ENCODE results near the gene DNAH6. TPM values are rescaled to one million over a fixed set of nuclear protein-coding genes. Genes with fewer than 3 reads are reported as not detected.
"Not testable (repeated sequence)": the region's sequence is repeated elsewhere in the genome, so short reads cannot be mapped to it uniquely, and the experiment has no call there.

Gene DNAH6
- total RNA-seq, 1 donor from 2014 or later, result 2.0 TPM

GRCh38 chr2:84494070-84494469, 22.2 kb upstream of the DNAH6 start:
- intact Hi-C loops (cut with DNase I), result loop anchor here (10.0 kb wide), 2 partner anchors 131 to 391 kb away; partner anchors contain the start of gene TRABD2A
- no peak for ATAC-seq
- no peak for DNase-seq (ENCODE audit: low spot score)

GRCh38 chr2:84495539-84496146, 20.7 kb upstream of the DNAH6 start:
- ATAC-seq (peak; percentile 83), DNase-seq (ENCODE audit: low spot score) (no peak)
- intact Hi-C loops (cut with DNase I), result loop anchor here (10.0 kb wide), 2 partner anchors 129 to 389 kb away; partner anchors contain the start of gene TRABD2A

- DNase-seq (ENCODE audit: low spot score) (no peak), ATAC-seq (no peak)
- intact Hi-C loops (cut with DNase I), result loop anchor here (10.0 kb wide), 2 partner anchors 128 to 388 kb away; partner anchors contain the start of gene TRABD2A
Measured at GRCh38 chr2:84496386-84496785, 19.9 kb upstream of the DNAH6 start.

- DNase-seq (ENCODE audit: low spot score), result no peak
- intact Hi-C loops (cut with DNase I), result loop anchor here (10.0 kb wide), 2 partner anchors 128 to 388 kb away; partner anchors contain the start of gene TRABD2A
- ATAC-seq, result no peak
Measured at GRCh38 chr2:84497285-84497684, 19.0 kb upstream of the DNAH6 start.

GRCh38 chr2:84498150-84498799, 18.0 kb upstream of the DNAH6 start:
- DNase-seq (ENCODE audit: low spot score), result no peak
- no peak for ATAC-seq
- intact Hi-C loops (cut with DNase I), result loop anchor here (10.0 kb wide), 2 partner anchors 127 to 387 kb away; partner anchors contain the start of gene TRABD2A

- DNase-seq (ENCODE audit: low spot score); ATAC-seq; intact Hi-C loops (cut with DNase I): not testable (repeated sequence)
Measured at GRCh38 chr2:84511024-84511423, 5.3 kb upstream of the DNAH6 start.

GRCh38 chr2:84515788-84516187, 510 bp upstream of the DNAH6 start:
- intact Hi-C loops (cut with DNase I), result no loop called here
- peak; percentile 4 for ATAC-seq
- DNase-seq (ENCODE audit: low spot score), result no peak

GRCh38 chr2:84519332-84519957, 3.1 kb downstream of the DNAH6 start:
- intact Hi-C loops (cut with DNase I), result no loop called here
- no peak for ATAC-seq
- no peak for DNase-seq (ENCODE audit: low spot score)

- intact Hi-C loops (cut with DNase I), result no loop called here
- no peak for ATAC-seq
- no peak for DNase-seq (ENCODE audit: low spot score)
Measured at GRCh38 chr2:84526562-84526961, 10.3 kb downstream of the DNAH6 start.

- intact Hi-C loops (cut with DNase I), result no loop called here
- ATAC-seq (no peak), DNase-seq (ENCODE audit: low spot score) (no peak)
Measured at GRCh38 chr2:84527137-84528129, 11.1 kb downstream of the DNAH6 start.

GRCh38 chr2:84532291-84532690, 16.0 kb downstream of the DNAH6 start:
- intact Hi-C loops (cut with DNase I), result no loop called here
- ATAC-seq, result no peak
- DNase-seq (ENCODE audit: low spot score), result no peak

GRCh38 chr2:84534225-84534624, 17.9 kb downstream of the DNAH6 start:
- no peak for ATAC-seq
- DNase-seq (ENCODE audit: low spot score), result no peak
- intact Hi-C loops (cut with DNase I), result no loop called here

GRCh38 chr2:84537251-84537650, 21.0 kb downstream of the DNAH6 start:
- intact Hi-C loops (cut with DNase I), result no loop called here
- ATAC-seq, result no peak

GRCh38 chr2:84539729-84540128, 23.4 kb downstream of the DNAH6 start:
- intact Hi-C loops (cut with DNase I), result no loop called here
- no peak for ATAC-seq
- no peak for DNase-seq (ENCODE audit: low spot score)

More at GRCh38 chr2:84537251-84537650, 21.0 kb downstream of the DNAH6 start:
- no peak for DNase-seq (ENCODE audit: low spot score)

GRCh38 chr2:84545005-84545404, 28.7 kb downstream of the DNAH6 start:
- DNase-seq (ENCODE audit: low spot score) (no peak), ATAC-seq (no peak)
- intact Hi-C loops (cut with DNase I), result no loop called here

- ATAC-seq (no peak), DNase-seq (ENCODE audit: low spot score) (no peak)
- intact Hi-C loops (cut with DNase I), result no loop called here
Measured at GRCh38 chr2:84546551-84546950, 30.3 kb downstream of the DNAH6 start.

- ATAC-seq (no peak), DNase-seq (ENCODE audit: low spot score) (no peak)
- intact Hi-C loops (cut with DNase I), result no loop called here
Measured at GRCh38 chr2:84548303-84548702, 32.0 kb downstream of the DNAH6 start.

- ATAC-seq (no peak), DNase-seq (ENCODE audit: low spot score) (no peak)
- intact Hi-C loops (cut with DNase I), result no loop called here
Measured at GRCh38 chr2:84550916-84551315, 34.6 kb downstream of the DNAH6 start.

- intact Hi-C loops (cut with DNase I); DNase-seq (ENCODE audit: low spot score): not testable (repeated sequence)
Measured at GRCh38 chr2:84551526-84551925, 35.2 kb downstream of the DNAH6 start.

More at GRCh38 chr2:84551526-84551925, 35.2 kb downstream of the DNAH6 start:
- not testable (repeated sequence) for ATAC-seq

Measured in sciatic nerve (tissue), 2 donors.